AG09309 (cell line): ENCODE results near the gene GPX4.

Source experiments
- DNase-seq: peaks from one replicate; pipeline ENCODE4 v3.0.0-alpha.2; 2010; ENCODE audit warnings: low read depth
- H3K4me3 ChIP-seq: 2 replicates; pipeline ENCODE4 v1.5.1; 2011; ENCODE audit warnings: mild to moderate bottlenecking, low read depth, low read length, moderate library complexity; ENCODE audit not compliant: control insufficient read depth
- CTCF ChIP-seq: IDR thresholded peaks from 2 replicates; pipeline ENCODE4 v1.5.1; 2011; ENCODE audit warnings: mild to moderate bottlenecking, low read depth, low read length, inconsistent platforms; ENCODE audit not compliant: insufficient read depth, control insufficient read depth; ENCODE audit errors: missing control alignments

Gene GPX4

DNA sequence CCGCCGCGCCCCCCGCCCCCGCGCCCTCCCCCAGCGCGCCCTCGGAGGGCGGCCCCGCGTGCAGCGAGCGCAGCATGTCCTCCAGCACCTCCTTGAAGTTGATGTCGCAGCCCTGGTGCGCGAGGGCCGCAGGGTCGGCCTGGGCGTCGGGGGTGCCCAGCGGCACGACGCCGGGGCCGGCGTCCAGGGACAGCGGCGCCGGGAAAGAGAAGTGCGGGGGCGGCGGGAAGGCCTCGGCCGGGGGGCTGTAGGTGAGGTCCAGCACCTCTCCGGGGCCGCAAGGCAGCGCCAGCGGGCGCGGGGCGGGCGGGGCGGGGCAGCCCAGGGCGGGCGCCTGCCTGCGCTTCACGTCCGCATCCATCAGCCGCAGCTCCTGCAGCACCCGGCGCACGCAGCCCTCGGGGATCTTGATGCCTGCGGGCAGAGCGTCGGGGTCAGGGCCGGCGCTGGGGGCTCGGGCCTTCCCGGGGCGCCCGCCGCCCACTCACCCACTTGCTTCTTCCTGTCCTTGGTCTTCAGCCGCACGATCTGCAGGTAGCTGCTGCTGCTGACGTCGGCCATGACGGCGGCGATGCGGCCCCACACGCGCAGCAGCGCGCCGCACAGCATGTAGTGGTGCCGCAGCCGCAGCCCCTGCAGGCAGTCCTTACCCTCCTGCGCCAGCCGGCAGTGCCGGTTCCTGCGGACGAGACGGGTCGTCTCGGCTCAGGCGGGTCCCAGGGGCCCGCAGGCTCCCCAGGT lies 4.7 kb downstream of the GPX4 start:
- H3K4me3 ChIP-seq, result no peak overlapping the region
- TF ChIP-seq CTCF, result no peak
- no peak for DNase-seq

- no peak overlapping the region for H3K4me3 ChIP-seq
- no peak for TF ChIP-seq CTCF
- no peak for DNase-seq
These were observed 5.3 kb downstream of the GPX4 start for GRCh38 chr19:1109032-1109551.

GRCh38 chr19:1109697-1110671 lies 6.2 kb downstream of the GPX4 start:
- no peak overlapping the region for H3K4me3 ChIP-seq
- DNase-seq, result no peak
- no peak for TF ChIP-seq CTCF

DNA sequence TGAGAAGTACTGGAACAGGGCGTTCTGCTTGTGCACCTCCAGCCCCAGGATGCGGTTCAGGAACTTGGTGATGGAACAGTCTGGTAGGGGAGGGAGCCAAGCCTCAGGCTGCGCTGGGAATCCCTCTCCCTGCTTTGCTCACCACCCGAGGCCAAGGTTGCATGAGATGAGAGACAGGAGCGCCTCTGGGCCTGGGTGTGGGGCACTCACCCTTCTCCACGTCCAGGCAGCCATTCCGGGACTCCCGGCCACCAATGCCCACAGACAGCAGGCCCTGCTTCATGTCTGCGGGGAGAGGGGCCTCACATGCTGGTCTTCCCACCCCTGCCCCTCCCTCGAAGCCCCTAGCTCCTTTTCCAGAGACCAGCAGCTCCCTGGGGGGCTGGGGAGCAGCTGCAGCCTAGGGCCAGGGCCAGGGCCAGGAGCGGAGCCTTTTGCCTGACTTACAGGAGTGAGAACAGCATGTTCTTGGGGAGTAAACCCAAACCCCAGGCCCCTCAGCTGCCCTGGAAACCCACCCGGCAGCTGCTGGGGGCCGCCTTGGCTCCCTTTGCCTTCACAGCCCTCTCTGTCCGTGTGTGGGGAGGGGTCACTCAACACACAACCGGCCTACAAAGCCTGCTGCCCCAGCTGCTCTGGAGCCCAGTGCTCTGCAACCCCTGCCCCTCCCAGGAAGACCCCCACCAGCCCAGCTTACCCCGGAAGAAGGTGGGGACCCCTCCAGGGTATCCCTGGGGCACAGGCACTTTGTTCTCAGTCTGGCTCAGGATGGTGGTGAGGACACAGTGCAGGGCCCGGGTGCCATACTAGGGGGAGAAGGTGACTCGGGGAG lies 7.2 kb downstream of the GPX4 start:
- no peak overlapping the region for H3K4me3 ChIP-seq
- DNase-seq, result no peak
- TF ChIP-seq CTCF, result no peak

DNA sequence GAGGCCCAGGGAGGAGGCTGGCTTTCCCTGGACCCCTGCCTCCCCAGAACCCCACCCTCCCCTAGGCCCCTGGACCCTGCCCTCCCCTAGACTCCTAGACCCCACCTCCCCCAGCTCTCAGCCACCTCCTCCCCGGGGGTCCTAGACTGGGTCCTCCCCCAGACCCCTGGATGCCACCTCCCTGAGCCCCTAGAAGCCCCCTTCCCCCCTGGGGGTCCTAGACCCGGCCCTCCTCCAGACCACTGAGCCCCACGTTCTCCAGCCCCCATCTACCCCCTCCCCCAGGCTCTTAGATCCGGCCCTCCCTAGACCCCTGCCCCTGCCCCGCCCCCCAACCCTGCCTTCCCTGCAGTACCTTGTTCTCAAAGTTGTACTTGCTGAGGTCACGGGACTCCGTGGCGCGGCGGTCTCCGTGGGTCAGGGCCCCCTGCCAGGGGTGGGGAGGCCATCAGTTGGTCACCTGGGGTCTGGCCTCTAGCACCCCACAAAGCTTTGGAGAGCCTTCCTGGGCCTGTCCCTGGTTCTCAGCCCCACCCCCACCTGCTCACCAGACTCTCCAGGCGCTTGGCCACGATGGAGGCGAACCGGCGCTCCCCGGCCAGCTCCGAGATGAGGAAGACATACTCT lies 8.0 kb downstream of the GPX4 start:
- no peak for TF ChIP-seq CTCF
- no peak overlapping the region for H3K4me3 ChIP-seq
- DNase-seq, result no peak
